WTC11 (cell line): ENCODE results near the gene RAPGEF3. TPM values are rescaled to one million over a fixed set of nuclear protein-coding genes. Genes with fewer than 3 reads are reported as not detected.

Experiments
- ATAC-seq: fragments of 200-7000 bp; cut with Tn5 transposase; 2 replicates; pipeline ENCODE4 v1.10.0; 2021; ENCODE audit warnings: mild to moderate bottlenecking, moderate library complexity
- CTCF ChIA-PET: fragments of 300-600 bp; sonication (Branson Sonifier 250); formaldehyde crosslinking; loops from one replicate; lab custom pipeline; 2021; ENCODE audit warnings: antibody characterized with exemption; lab: Charles Lee
- POLR2A ChIA-PET: fragments of 350-600 bp; sonication (Branson Sonifier 250); formaldehyde crosslinking; loops from one replicate; lab custom pipeline; 2021; ENCODE audit warnings: antibody characterized with exemption; lab: Charles Lee
- DNase-seq: peaks from one replicate; pipeline ENCODE4 v3.0.0; 2021; ENCODE audit warnings: low spot score
- H3K27ac Mint-ChIP-seq: 2 replicates; pipeline ENCODE4 v1.8.0; 2021; ENCODE audit warnings: mixed read lengths
- H3K27me3 Mint-ChIP-seq: 2 replicates; pipeline ENCODE4 v1.8.0; 2021; ENCODE audit warnings: low read depth, mild to moderate bottlenecking, moderate library complexity, mixed read lengths
- H3K36me3 Mint-ChIP-seq: 2 replicates; pipeline ENCODE4 v1.8.0; 2021; ENCODE audit warnings: mixed read lengths
- H3K4me1 Mint-ChIP-seq: 2 replicates; pipeline ENCODE4 v1.8.0; 2022; ENCODE audit warnings: mixed read lengths
- H3K4me3 Mint-ChIP-seq: 2 replicates; pipeline ENCODE4 v1.8.0; 2021; ENCODE audit warnings: mild to moderate bottlenecking, moderate library complexity, mixed read lengths
- H3K9me3 Mint-ChIP-seq: 2 replicates; pipeline ENCODE4 v1.8.0; 2021; ENCODE audit warnings: mixed read lengths
- ESRRA ChIP-seq: sonication (generic); formaldehyde crosslinking; IDR thresholded peaks from 2 replicates; pipeline ENCODE4 v1.8.1; 2022; ENCODE audit warnings: mild to moderate bottlenecking, missing genetic modification reagents, borderline replicate concordance
- FOXJ3 ChIP-seq: sonication (generic); formaldehyde crosslinking; IDR thresholded peaks from 2 replicates; pipeline ENCODE4 v1.9.0; 2021; ENCODE audit warnings: missing genetic modification reagents, mild to moderate bottlenecking, borderline replicate concordance
- GABPB1 ChIP-seq: sonication (generic); formaldehyde crosslinking; IDR thresholded peaks from 2 replicates; pipeline ENCODE4 v1.8.1; 2023; ENCODE audit warnings: mild to moderate bottlenecking, missing genetic modification reagents
- KAT7 ChIP-seq: sonication (generic); formaldehyde crosslinking; IDR thresholded peaks from 2 replicates; pipeline ENCODE4 v1.8.1; 2023; ENCODE audit warnings: missing genetic modification reagents, mild to moderate bottlenecking, borderline replicate concordance
- NFYB ChIP-seq: sonication (generic); formaldehyde crosslinking; conservative IDR thresholded peaks from 2 replicates; pipeline ENCODE4 v1.8.0; 2022; ENCODE audit warnings: low read depth, missing genetic modification reagents
- NR1H2 ChIP-seq: sonication (generic); formaldehyde crosslinking; IDR thresholded peaks from 2 replicates; pipeline ENCODE4 v1.9.0; 2021; ENCODE audit warnings: mild to moderate bottlenecking, moderate library complexity, missing genetic modification reagents
- RORB ChIP-seq: fragments of 250-450 bp; sonication (Bioruptor Pico); IDR thresholded peaks from 2 replicates; pipeline ENCODE4 v1.9.0; 2021; ENCODE audit warnings: mild to moderate bottlenecking
- ZNF121 ChIP-seq: sonication (generic); formaldehyde crosslinking; IDR thresholded peaks from 2 replicates; pipeline ENCODE4 v1.8.0; 2023; ENCODE audit warnings: missing genetic modification reagents
- total RNA-seq: library from RNA; stranded (reverse); gene quantifications from 3 replicates; pipeline ENCODE4 v1.2.3, GENCODE V29; 2021
- TF ChIP-seq, protein P1 (sequence below): sonication (generic); formaldehyde crosslinking; IDR thresholded peaks from 2 replicates; pipeline ENCODE4 v1.8.0; 2022; ENCODE audit warnings: mild to moderate bottlenecking, missing genetic modification reagents
- TF ChIP-seq, protein P2 (sequence below): sonication (generic); formaldehyde crosslinking; IDR thresholded peaks from 2 replicates; pipeline ENCODE4 v1.8.0; 2023; ENCODE audit warnings: missing genetic modification reagents, mild to moderate bottlenecking, borderline replicate concordance
- TF ChIP-seq, protein P3 (sequence below): sonication (generic); formaldehyde crosslinking; IDR thresholded peaks from 2 replicates; pipeline ENCODE4 v1.8.1; 2023; ENCODE audit warnings: mild to moderate bottlenecking, missing genetic modification reagents, borderline replicate concordance
- TF ChIP-seq, protein P4 (sequence below): sonication (generic); formaldehyde crosslinking; IDR thresholded peaks from 2 replicates; pipeline ENCODE4 v1.8.1; 2022; ENCODE audit warnings: mild to moderate bottlenecking, moderate library complexity, missing genetic modification reagents
- TF ChIP-seq, protein P5 (sequence below): sonication (generic); formaldehyde crosslinking; conservative IDR thresholded peaks from 2 replicates; pipeline ENCODE4 v1.8.1; 2023; ENCODE audit warnings: mild to moderate bottlenecking, low read depth, missing genetic modification reagents, moderate library complexity
- TF ChIP-seq, protein P6 (sequence below): sonication (generic); formaldehyde crosslinking; conservative IDR thresholded peaks from 2 replicates; pipeline ENCODE4 v1.8.1; 2022; ENCODE audit warnings: mild to moderate bottlenecking, missing genetic modification reagents
- TF ChIP-seq, protein P7 (sequence below): sonication (generic); formaldehyde crosslinking; IDR thresholded peaks from 2 replicates; pipeline ENCODE4 v1.8.1; 2023; ENCODE audit warnings: mild to moderate bottlenecking, missing genetic modification reagents

RAPGEF3 gene
- total RNA-seq, 1 experiment from 2014 or later: 13.3 TPM

DNA sequence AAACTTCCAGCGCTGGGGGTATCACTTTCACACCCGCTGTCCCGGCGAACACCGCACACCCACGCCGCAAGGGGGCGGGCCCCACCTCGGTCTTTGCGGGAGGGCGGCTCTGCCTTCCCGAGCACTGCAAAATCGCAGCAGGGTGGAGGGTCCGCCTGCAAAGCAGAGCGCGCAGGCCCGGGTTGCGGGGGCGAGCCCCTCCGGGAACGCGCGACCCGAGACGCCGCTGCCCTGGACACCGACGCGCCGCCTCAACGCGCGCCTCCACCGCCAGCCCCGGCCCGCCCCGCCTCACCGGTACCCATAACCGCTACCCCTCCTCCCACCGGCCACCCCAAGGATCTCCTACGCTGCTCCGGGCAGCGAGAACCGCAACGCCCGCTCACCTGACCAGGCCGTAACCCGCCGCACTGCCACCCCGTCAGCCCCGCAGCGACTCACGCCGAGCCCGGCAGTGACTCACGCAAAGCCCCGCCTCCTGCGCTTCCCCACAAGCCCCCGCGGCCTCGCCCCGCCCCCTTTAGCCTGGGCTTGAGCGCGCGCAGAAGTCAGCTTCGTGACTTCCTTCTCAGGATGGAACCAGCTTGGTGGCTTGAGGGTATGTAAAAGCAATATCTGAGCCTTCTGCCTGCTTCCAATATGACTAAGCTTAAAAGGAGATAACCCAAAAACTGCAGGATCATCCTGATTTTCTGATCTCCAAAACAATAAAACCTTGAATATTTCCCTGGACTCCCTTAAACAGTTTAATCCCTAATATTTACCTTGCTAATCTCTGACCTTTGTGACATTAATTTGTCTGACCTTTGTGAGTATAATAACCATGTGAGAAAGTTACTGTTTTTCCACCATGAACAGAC is 52.9 kb downstream of the RAPGEF3 start, which contains the start of gene RPAP3 (continued):
- TF ChIP-seq, protein P1, sequence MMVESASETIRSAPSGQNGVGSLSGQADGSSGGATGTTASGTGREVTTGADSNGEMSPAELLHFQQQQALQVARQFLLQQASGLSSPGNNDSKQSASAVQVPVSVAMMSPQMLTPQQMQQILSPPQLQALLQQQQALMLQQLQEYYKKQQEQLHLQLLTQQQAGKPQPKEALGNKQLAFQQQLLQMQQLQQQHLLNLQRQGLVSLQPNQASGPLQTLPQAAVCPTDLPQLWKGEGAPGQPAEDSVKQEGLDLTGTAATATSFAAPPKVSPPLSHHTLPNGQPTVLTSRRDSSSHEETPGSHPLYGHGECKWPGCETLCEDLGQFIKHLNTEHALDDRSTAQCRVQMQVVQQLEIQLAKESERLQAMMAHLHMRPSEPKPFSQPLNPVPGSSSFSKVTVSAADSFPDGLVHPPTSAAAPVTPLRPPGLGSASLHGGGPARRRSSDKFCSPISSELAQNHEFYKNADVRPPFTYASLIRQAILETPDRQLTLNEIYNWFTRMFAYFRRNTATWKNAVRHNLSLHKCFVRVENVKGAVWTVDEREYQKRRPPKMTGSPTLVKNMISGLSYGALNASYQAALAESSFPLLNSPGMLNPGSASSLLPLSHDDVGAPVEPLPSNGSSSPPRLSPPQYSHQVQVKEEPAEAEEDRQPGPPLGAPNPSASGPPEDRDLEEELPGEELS: peak; percentile 48; the same call in 1 of the 2 replicates
- TF ChIP-seq, protein P2, sequence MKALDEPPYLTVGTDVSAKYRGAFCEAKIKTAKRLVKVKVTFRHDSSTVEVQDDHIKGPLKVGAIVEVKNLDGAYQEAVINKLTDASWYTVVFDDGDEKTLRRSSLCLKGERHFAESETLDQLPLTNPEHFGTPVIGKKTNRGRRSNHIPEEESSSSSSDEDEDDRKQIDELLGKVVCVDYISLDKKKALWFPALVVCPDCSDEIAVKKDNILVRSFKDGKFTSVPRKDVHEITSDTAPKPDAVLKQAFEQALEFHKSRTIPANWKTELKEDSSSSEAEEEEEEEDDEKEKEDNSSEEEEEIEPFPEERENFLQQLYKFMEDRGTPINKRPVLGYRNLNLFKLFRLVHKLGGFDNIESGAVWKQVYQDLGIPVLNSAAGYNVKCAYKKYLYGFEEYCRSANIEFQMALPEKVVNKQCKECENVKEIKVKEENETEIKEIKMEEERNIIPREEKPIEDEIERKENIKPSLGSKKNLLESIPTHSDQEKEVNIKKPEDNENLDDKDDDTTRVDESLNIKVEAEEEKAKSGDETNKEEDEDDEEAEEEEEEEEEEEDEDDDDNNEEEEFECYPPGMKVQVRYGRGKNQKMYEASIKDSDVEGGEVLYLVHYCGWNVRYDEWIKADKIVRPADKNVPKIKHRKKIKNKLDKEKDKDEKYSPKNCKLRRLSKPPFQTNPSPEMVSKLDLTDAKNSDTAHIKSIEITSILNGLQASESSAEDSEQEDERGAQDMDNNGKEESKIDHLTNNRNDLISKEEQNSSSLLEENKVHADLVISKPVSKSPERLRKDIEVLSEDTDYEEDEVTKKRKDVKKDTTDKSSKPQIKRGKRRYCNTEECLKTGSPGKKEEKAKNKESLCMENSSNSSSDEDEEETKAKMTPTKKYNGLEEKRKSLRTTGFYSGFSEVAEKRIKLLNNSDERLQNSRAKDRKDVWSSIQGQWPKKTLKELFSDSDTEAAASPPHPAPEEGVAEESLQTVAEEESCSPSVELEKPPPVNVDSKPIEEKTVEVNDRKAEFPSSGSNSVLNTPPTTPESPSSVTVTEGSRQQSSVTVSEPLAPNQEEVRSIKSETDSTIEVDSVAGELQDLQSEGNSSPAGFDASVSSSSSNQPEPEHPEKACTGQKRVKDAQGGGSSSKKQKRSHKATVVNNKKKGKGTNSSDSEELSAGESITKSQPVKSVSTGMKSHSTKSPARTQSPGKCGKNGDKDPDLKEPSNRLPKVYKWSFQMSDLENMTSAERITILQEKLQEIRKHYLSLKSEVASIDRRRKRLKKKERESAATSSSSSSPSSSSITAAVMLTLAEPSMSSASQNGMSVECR: peak; percentile 71; the same call in 1 of the 2 replicates
- TF ChIP-seq RORB (CRISPR knock-in tag) (no peak), GABPB1 (CRISPR knock-in tag) (peak; percentile 40; the same call in 1 of the 2 replicates), NR1H2 (CRISPR knock-in tag) (no peak), ZNF121 (CRISPR knock-in tag) (peak; percentile 54; the same call in 1 of the 2 replicates)

DNA sequence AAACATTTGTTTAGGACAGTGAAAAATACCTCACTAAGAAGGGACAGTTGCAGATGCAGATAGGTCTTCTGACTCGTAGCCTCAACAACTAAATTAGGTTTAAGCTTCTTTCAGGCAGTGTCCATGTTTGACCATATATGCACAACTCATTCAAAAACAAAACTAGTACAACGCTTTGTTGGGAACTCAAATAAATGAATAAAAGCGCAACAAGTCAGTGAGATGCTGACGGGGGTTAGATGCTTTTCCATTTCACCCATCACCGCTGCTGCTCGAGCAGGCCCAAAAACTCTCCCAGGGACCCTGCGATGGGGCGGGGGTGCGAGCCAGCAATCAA is 53.5 kb downstream of the RAPGEF3 start:
- ATAC-seq (peak; percentile 10), DNase-seq (no peak)
- Mint-ChIP-seq H3K9me3 (no peaks in the 10 kb centered on the region), H3K4me1 (peaks cover 21% of the 10 kb centered on the region), H3K27ac (peak overlapping the region; percentile 39; the same call in 1 of the 2 replicates), H3K4me3 (peak overlapping the region; percentile 76), H3K36me3 (peaks cover 8% of the 10 kb centered on the region; the same call in 1 of the 2 replicates), H3K27me3 (no peaks in the 10 kb centered on the region)
- CTCF ChIA-PET: interaction anchor here (0.7 kb wide), 1 partner anchor 133 kb away, joined by 3 read pairs; no protein-coding TSS in a partner anchor
- POLR2A ChIA-PET: interaction anchor here (1.4 kb wide), 1 partner anchor 68 kb away, joined by 3 read pairs; the partner anchor contains the start of gene SLC48A1
- no peak for TF ChIP-seq NFYB (CRISPR knock-in tag)

DNA sequence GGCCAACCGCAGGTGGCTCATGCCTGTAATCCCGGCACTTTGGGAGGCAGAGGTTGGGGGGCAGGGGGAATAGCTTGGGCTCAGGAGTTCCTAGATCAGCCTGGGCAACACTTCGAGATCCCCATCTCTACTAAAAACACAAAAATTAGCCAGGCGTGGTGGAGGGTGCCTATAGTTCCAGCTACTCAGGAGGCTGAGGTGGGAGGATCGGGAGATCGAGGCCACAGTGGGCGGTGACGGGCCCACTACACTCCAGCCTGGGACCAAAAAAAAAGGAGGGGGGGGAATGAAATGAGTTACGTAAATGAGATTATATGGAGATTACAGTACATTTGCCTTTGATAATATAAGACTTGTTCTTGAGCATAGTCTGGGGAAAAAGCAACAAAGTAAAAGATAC is 54.0 kb downstream of the RAPGEF3 start:
- H3K4me1 Mint-ChIP-seq: peaks cover 21% of the 10 kb centered on the region
- ChIA-PET POLR2A (no interaction called here), CTCF (interaction anchor here (0.7 kb wide), 1 partner anchor 133 kb away, joined by 3 read pairs; no protein-coding TSS in a partner anchor)
- ATAC-seq: no peak
- peak overlapping the region; percentile 39; the same call in 1 of the 2 replicates for H3K27ac Mint-ChIP-seq
- no peak for DNase-seq
- H3K4me3 Mint-ChIP-seq: peak overlapping the region; percentile 76
- no peaks in the 10 kb centered on the region for H3K27me3 Mint-ChIP-seq
- peaks cover 11% of the 10 kb centered on the region; the same call in 1 of the 2 replicates for H3K36me3 Mint-ChIP-seq
- H3K9me3 Mint-ChIP-seq: no peaks in the 10 kb centered on the region
- TF ChIP-seq, protein P3, sequence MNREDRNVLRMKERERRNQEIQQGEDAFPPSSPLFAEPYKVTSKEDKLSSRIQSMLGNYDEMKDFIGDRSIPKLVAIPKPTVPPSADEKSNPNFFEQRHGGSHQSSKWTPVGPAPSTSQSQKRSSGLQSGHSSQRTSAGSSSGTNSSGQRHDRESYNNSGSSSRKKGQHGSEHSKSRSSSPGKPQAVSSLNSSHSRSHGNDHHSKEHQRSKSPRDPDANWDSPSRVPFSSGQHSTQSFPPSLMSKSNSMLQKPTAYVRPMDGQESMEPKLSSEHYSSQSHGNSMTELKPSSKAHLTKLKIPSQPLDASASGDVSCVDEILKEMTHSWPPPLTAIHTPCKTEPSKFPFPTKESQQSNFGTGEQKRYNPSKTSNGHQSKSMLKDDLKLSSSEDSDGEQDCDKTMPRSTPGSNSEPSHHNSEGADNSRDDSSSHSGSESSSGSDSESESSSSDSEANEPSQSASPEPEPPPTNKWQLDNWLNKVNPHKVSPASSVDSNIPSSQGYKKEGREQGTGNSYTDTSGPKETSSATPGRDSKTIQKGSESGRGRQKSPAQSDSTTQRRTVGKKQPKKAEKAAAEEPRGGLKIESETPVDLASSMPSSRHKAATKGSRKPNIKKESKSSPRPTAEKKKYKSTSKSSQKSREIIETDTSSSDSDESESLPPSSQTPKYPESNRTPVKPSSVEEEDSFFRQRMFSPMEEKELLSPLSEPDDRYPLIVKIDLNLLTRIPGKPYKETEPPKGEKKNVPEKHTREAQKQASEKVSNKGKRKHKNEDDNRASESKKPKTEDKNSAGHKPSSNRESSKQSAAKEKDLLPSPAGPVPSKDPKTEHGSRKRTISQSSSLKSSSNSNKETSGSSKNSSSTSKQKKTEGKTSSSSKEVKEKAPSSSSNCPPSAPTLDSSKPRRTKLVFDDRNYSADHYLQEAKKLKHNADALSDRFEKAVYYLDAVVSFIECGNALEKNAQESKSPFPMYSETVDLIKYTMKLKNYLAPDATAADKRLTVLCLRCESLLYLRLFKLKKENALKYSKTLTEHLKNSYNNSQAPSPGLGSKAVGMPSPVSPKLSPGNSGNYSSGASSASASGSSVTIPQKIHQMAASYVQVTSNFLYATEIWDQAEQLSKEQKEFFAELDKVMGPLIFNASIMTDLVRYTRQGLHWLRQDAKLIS (CRISPR knock-in tag): no peak
- TF ChIP-seq, protein P4, sequence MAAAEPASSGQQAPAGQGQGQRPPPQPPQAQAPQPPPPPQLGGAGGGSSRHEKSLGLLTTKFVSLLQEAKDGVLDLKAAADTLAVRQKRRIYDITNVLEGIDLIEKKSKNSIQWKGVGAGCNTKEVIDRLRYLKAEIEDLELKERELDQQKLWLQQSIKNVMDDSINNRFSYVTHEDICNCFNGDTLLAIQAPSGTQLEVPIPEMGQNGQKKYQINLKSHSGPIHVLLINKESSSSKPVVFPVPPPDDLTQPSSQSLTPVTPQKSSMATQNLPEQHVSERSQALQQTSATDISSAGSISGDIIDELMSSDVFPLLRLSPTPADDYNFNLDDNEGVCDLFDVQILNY (CRISPR knock-in tag): no peak
- TF ChIP-seq, protein P5, sequence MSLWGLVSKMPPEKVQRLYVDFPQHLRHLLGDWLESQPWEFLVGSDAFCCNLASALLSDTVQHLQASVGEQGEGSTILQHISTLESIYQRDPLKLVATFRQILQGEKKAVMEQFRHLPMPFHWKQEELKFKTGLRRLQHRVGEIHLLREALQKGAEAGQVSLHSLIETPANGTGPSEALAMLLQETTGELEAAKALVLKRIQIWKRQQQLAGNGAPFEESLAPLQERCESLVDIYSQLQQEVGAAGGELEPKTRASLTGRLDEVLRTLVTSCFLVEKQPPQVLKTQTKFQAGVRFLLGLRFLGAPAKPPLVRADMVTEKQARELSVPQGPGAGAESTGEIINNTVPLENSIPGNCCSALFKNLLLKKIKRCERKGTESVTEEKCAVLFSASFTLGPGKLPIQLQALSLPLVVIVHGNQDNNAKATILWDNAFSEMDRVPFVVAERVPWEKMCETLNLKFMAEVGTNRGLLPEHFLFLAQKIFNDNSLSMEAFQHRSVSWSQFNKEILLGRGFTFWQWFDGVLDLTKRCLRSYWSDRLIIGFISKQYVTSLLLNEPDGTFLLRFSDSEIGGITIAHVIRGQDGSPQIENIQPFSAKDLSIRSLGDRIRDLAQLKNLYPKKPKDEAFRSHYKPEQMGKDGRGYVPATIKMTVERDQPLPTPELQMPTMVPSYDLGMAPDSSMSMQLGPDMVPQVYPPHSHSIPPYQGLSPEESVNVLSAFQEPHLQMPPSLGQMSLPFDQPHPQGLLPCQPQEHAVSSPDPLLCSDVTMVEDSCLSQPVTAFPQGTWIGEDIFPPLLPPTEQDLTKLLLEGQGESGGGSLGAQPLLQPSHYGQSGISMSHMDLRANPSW (CRISPR knock-in tag): no peak
- TF ChIP-seq ESRRA (CRISPR knock-in tag) (no peak), FOXJ3 (CRISPR knock-in tag) (no peak), KAT7 (no peak)
- TF ChIP-seq, protein P6, sequence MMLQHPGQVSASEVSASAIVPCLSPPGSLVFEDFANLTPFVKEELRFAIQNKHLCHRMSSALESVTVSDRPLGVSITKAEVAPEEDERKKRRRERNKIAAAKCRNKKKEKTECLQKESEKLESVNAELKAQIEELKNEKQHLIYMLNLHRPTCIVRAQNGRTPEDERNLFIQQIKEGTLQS (CRISPR knock-in tag): no peak
- TF ChIP-seq, protein P7, sequence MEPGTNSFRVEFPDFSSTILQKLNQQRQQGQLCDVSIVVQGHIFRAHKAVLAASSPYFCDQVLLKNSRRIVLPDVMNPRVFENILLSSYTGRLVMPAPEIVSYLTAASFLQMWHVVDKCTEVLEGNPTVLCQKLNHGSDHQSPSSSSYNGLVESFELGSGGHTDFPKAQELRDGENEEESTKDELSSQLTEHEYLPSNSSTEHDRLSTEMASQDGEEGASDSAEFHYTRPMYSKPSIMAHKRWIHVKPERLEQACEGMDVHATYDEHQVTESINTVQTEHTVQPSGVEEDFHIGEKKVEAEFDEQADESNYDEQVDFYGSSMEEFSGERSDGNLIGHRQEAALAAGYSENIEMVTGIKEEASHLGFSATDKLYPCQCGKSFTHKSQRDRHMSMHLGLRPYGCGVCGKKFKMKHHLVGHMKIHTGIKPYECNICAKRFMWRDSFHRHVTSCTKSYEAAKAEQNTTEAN: no peak
